ENCODE measurements around the gene PAX7. TPM values are rescaled to one million over a fixed set of nuclear protein-coding genes. Genes with fewer than 3 reads are reported as not detected.

The PAX7 gene
- total and polyA plus RNA-seq, 2 of the 4 experiments (the other 2 are of a cell fraction), result not detected

DNA sequence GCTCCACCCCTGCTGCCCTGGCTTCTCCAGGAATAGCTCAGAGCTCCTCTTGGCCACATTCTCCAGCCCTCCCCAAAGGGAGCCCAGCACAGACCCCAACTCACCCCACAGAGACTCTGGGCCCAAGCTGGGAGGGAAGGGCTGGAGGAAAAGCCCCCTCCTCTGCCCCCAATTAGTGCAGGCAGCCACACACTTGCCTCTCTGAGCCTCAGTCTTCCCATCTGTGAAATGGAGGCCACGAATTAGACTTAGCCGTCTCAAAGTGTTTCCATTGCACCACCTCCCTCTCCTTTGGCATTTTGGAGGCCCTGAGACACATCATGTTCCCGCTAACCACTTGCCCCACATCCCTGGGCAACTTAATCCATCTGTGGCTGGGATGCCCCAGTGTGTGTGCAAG, 108.0 kb downstream of the PAX7 start:
- no peak overlapping the region for H4K91ac ChIP-seq (ENCODE audit: insufficient read depth, low read depth, low read length)
- DNase-seq (no peak), ATAC-seq (ENCODE audit: low read depth) (no peak)
- H3K23ac ChIP-seq (ENCODE audit: low read depth, low read length), result no peak overlapping the region
- no peak overlapping the region for H2AK9ac ChIP-seq (replicated peaks; ENCODE audit: low read depth, low read length, poor library complexity)
- H3K4me3 ChIP-seq (ENCODE audit: insufficient read depth, low read depth, low read length), result no peak overlapping the region
- H4K8ac ChIP-seq (ENCODE audit: low read depth in 2 of 2, low read length in 2 of 2), result no peak overlapping the region
- no peak overlapping the region for H4K5ac ChIP-seq (ENCODE audit: low read depth, low read length)
- ChIA-PET POLR2A (ENCODE audit: unreplicated experiment) (no interaction called here), CTCF (no interaction called here)
- no peak overlapping the region for H2BK15ac ChIP-seq (ENCODE audit: low read depth, low read length)
- no peak overlapping the region for H3K56ac ChIP-seq (ENCODE audit: extremely low read depth, insufficient read depth, low read length)
- no peak overlapping the region for H3K18ac ChIP-seq (ENCODE audit: low read depth, low read length)
- H3K9me1 ChIP-seq (ENCODE audit: insufficient read depth, low read length), result no peaks in the 10 kb centered on the region
- in situ Hi-C loops (cut with MboI; ENCODE audit: low sequenced_read_pairs) (no loop called here), dilution Hi-C loops (cut with HindIII; ENCODE audit: low sequenced_read_pairs, unreplicated experiment) (no loop called here), intact Hi-C loops (cut with micrococcal nuclease) (no loop called here)
- no CpG with 5 or more reads among the region's 3 CpGs for WGBS, 2 experiments (ENCODE audit: extremely low coverage in 2 of 2, insufficient read length in 1 of 2)
- H2BK20ac ChIP-seq (ENCODE audit: low read depth, low read length), result no peak overlapping the region
- no peak overlapping the region for H2AK5ac ChIP-seq (ENCODE audit: low read depth, low read length)
- H3K9ac ChIP-seq (ENCODE audit: low read depth, low read length), result no peak overlapping the region
- H3K14ac ChIP-seq (replicated peaks; ENCODE audit: low read depth, low read length), result no peak overlapping the region
- H3K27ac ChIP-seq (ENCODE audit: insufficient read depth, low read length), result no peak overlapping the region
- no peak overlapping the region for H2BK5ac ChIP-seq (ENCODE audit: low read depth, low read length, poor library complexity, severe bottlenecking)
- no TSS peak for BruUV-seq (replicated peaks)
- H3K27me3 ChIP-seq (ENCODE audit: control insufficient read depth, insufficient read depth, low read length), result no peaks in the 10 kb centered on the region; the same call in 1 of the 2 replicates
- no peaks in the 10 kb centered on the region for H3K9me3 ChIP-seq (ENCODE audit: control insufficient read depth, insufficient read depth, low read length)
- no peak overlapping the region for H3K4ac ChIP-seq (ENCODE audit: low read depth, low read length)
- no peaks in the 10 kb centered on the region; the same call in 1 of the 2 replicates for H4K20me1 ChIP-seq (ENCODE audit: insufficient read depth, low read length)
- H2AFZ ChIP-seq (replicated peaks; ENCODE audit: low read length, poor library complexity), result no peak overlapping the region
- H3K4me1 ChIP-seq (ENCODE audit: control insufficient read depth, insufficient read depth, low read length), result no peaks in the 10 kb centered on the region
- H3K4me2 ChIP-seq (ENCODE audit: low read depth, low read length), result no peak overlapping the region
- H2BK120ac ChIP-seq (ENCODE audit: low read depth, low read length), result no peak overlapping the region
- TF ChIP-seq FOS (IDR thresholded peaks at IDR 0.05; ENCODE audit: low read depth, low read length) (no peak), RAD21 (IDR thresholded peaks at IDR 0.05; ENCODE audit: low read length) (no peak), CEBPB (IDR thresholded peaks at IDR 0.05; ENCODE audit: low read depth, low read length) (no peak), SMC3 (IDR thresholded peaks at IDR 0.05; ENCODE audit: low read depth, low read length) (no peak), MXI1 (IDR thresholded peaks at IDR 0.05; ENCODE audit: borderline replicate concordance, low read depth, low read length) (no peak), MAZ (IDR thresholded peaks at IDR 0.05; ENCODE audit: borderline replicate concordance, low read depth, low read length) (no peak), CTCF (conservative IDR thresholded peaks at IDR 0.05; ENCODE audit: low read depth, low read length) (no peak), RFX5 (IDR thresholded peaks at IDR 0.05; ENCODE audit: low read depth, low read length) (no peak), BHLHE40 (IDR thresholded peaks at IDR 0.05; ENCODE audit: low read depth, low read length) (no peak), POLR2A (IDR thresholded peaks at IDR 0.05; ENCODE audit: low read depth, low read length) (no peak), NFE2L2 (IDR thresholded peaks at IDR 0.05; ENCODE audit: low read depth, low read length) (no peak), MAFK (IDR thresholded peaks at IDR 0.05; ENCODE audit: low read depth, low read length) (no peak), RCOR1 (IDR thresholded peaks at IDR 0.05; ENCODE audit: insufficient replicate concordance, low read length) (no peak), CHD1 (IDR thresholded peaks at IDR 0.05; ENCODE audit: low read depth, low read length) (no peak)
- TF ChIP-seq, protein P1, sequence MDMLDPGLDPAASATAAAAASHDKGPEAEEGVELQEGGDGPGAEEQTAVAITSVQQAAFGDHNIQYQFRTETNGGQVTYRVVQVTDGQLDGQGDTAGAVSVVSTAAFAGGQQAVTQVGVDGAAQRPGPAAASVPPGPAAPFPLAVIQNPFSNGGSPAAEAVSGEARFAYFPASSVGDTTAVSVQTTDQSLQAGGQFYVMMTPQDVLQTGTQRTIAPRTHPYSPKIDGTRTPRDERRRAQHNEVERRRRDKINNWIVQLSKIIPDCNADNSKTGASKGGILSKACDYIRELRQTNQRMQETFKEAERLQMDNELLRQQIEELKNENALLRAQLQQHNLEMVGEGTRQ (IDR thresholded peaks at IDR 0.05; ENCODE audit: low read depth, low read length), result no peak
- TF ChIP-seq, protein P2, sequence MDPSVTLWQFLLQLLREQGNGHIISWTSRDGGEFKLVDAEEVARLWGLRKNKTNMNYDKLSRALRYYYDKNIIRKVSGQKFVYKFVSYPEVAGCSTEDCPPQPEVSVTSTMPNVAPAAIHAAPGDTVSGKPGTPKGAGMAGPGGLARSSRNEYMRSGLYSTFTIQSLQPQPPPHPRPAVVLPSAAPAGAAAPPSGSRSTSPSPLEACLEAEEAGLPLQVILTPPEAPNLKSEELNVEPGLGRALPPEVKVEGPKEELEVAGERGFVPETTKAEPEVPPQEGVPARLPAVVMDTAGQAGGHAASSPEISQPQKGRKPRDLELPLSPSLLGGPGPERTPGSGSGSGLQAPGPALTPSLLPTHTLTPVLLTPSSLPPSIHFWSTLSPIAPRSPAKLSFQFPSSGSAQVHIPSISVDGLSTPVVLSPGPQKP (IDR thresholded peaks at IDR 0.05; ENCODE audit: borderline replicate concordance, low read depth, low read length), result no peak
- no peaks in the 10 kb centered on the region for H3K79me1 ChIP-seq (ENCODE audit: low read depth in 1 of 2, low read length in 2 of 2)
- no peaks in the 10 kb centered on the region for H3K36me3 ChIP-seq (ENCODE audit: control insufficient read depth, insufficient read depth, low read length)

Data from IMR-90 (cell line).